GM12878 (cell line): ENCODE results near the gene RAD51B. TPM values are rescaled to one million over a fixed set of nuclear protein-coding genes. Genes with fewer than 3 reads are reported as not detected.

Source experiments
- ATAC-seq: fragments of 200-7000 bp; cut with Tn5 transposase; 3 replicates; pipeline ENCODE4 v1.9.1; 2020; ENCODE audit warnings: mild to moderate bottlenecking, moderate library complexity
- BruUV-seq: library from RNA; stranded (reverse); fragments of 400-500 nt; replicated peaks from 2 replicates; lab custom pipeline; 2021; lab: Mats Ljungman, UMichigan
- CTCF ChIA-PET: fragments of 300-600 bp; sonication (Branson Sonifier 250); formaldehyde crosslinking; extraction: SDS; loops from one replicate; lab custom pipeline; 2021; ENCODE audit warnings: inconsistent platforms; lab: Yijun Ruan, JAX
- POLR2A ChIA-PET: fragments of 350-600 bp; formaldehyde crosslinking; extraction: SDS; loops from one replicate; lab custom pipeline; 2021; ENCODE audit warnings: inconsistent platforms; lab: Charles Lee
- RAD21 ChIA-PET: fragments of 300-600 bp; sonication (Branson Sonifier 250); formaldehyde crosslinking; loops from one replicate; lab custom pipeline; 2023; ENCODE audit warnings: antibody characterized with exemption; ENCODE audit not compliant: unreplicated experiment; lab: Charles Lee
- SMC1A ChIA-PET: fragments of 300-600 bp; sonication (Branson Sonifier 250); formaldehyde crosslinking; loops from one replicate; lab custom pipeline; 2023; ENCODE audit not compliant: unreplicated experiment, uncharacterized antibody; lab: Charles Lee
- DNase-seq: peaks from one replicate; pipeline ENCODE4 v3.0.0-alpha.2; 2011; ENCODE audit warnings: low read depth, low spot score
- FAIRE-seq: peaks from 3 replicates; lab custom pipeline; 2011; peaks lifted over from hg19 to GRCh38; lab: Jason Lieb, UNC
- H2AFZ ChIP-seq: 2 replicates; pipeline ENCODE4 v1.6.0; 2011; ENCODE audit warnings: low read depth, low read length, control low read depth; ENCODE audit not compliant: control insufficient read depth
- H3K27ac ChIP-seq: 2 replicates; pipeline ENCODE4 v1.5.1; 2011; ENCODE audit warnings: control low read depth; ENCODE audit not compliant: control insufficient read depth, insufficient read depth
- H3K27me3 ChIP-seq, 2 experiments: replicated peaks in 1 of 2; 2 replicates each; pipeline versions ENCODE4 v1.6.0 to v1.6.1; 2011; ENCODE audit warnings: low read length in 1 of 2; ENCODE audit not compliant: control insufficient read depth in 2 of 2, insufficient read depth in 2 of 2
- H3K36me3 ChIP-seq, 2 experiments: 2 replicates each; pipeline ENCODE4 v1.5.1; 2011; ENCODE audit warnings: low read length in 1 of 2; ENCODE audit not compliant: control insufficient read depth in 2 of 2, insufficient read depth in 2 of 2
- H3K4me1 ChIP-seq: 2 replicates; pipeline ENCODE4 v1.6.1; 2011; ENCODE audit warnings: mild to moderate bottlenecking, low read length, moderate library complexity, mixed read lengths; ENCODE audit not compliant: control insufficient read depth, insufficient read depth
- H3K4me2 ChIP-seq: 2 replicates; pipeline ENCODE4 v1.6.0; 2011; ENCODE audit warnings: control low read depth; ENCODE audit not compliant: control insufficient read depth, insufficient read depth
- H3K4me3 ChIP-seq: fragments of 200-600 bp; sonication (generic); 2 replicates; pipeline ENCODE4 v1.5.1; 2016
- H3K79me2 ChIP-seq: 2 replicates; pipeline ENCODE4 v1.6.0; 2011; ENCODE audit warnings: low read length; ENCODE audit not compliant: control insufficient read depth, insufficient read depth
- H3K9ac ChIP-seq: 2 replicates; pipeline ENCODE4 v1.8.0; 2011; ENCODE audit warnings: low read length, control low read depth, mixed read lengths; ENCODE audit not compliant: control insufficient read depth, insufficient read depth
- H3K9me3 ChIP-seq: replicated peaks from 3 replicates; pipeline ENCODE4 v1.5.1; 2011; ENCODE audit warnings: mild to moderate bottlenecking, low read length; ENCODE audit not compliant: control insufficient read depth, insufficient read depth
- H4K20me1 ChIP-seq: 2 replicates; pipeline ENCODE4 v1.6.0; 2011; ENCODE audit not compliant: control insufficient read depth, insufficient read depth
- BCL11A ChIP-seq: IDR thresholded peaks from 2 replicates; pipeline ENCODE4 v1.6.1; 2011; ENCODE audit warnings: low read depth, low read length
- CBX3 ChIP-seq: fragments of 200-600 bp; sonication (generic); IDR thresholded peaks from 2 replicates; pipeline ENCODE4 v1.6.1; 2016; ENCODE audit warnings: low read depth, borderline replicate concordance
- CREB1 ChIP-seq: IDR thresholded peaks from 2 replicates; pipeline ENCODE4 v1.6.1; 2012; ENCODE audit warnings: low read depth, mild to moderate bottlenecking, inconsistent platforms
- HDAC6 ChIP-seq: fragments of 200-600 bp; sonication (generic); IDR thresholded peaks from one replicate; pipeline ENCODE4 v1.8.0; 2017; ENCODE audit warnings: antibody characterized with exemption; ENCODE audit not compliant: unreplicated experiment
- IRF4 ChIP-seq: IDR thresholded peaks from 2 replicates; pipeline ENCODE4 v1.6.1; 2011; ENCODE audit warnings: low read depth, low read length
- NKRF ChIP-seq: fragments of 450-650 bp; conservative IDR thresholded peaks from 2 replicates; pipeline ENCODE4 v1.6.1; 2017; ENCODE audit warnings: mild to moderate bottlenecking, moderate library complexity
- RUNX3 ChIP-seq: IDR thresholded peaks from 2 replicates; pipeline ENCODE4 v1.6.1; 2012; ENCODE audit warnings: low read length, inconsistent platforms
- SP1 ChIP-seq: IDR thresholded peaks from one replicate; pipeline ENCODE4 v1.6.1; 2011; ENCODE audit warnings: low read depth, low read length
- ZBED1 ChIP-seq: IDR thresholded peaks from 2 replicates; pipeline ENCODE4 v1.6.1; 2016; ENCODE audit warnings: borderline replicate concordance
- WGBS: methylation state at CpG from one replicate; pipeline ENCODE4 v1.1.6; 2016; ENCODE audit warnings: low lambda C conversion rate; ENCODE audit not compliant: insufficient replicate concordance, insufficient coverage; ENCODE audit errors: missing lambda C conversion rate; 5-methylcytosine and 5-hydroxymethylcytosine counted together
- in situ Hi-C: fragments of 300-500 bp; cut with MboI; formaldehyde crosslinking; loops from 9 replicates; pipeline ENCODE4 v1.14.3; 2018; ENCODE audit warnings: mixed read lengths
- intact Hi-C: fragments of 100-400 bp; cut with micrococcal nuclease; formaldehyde crosslinking; loops from one replicate; pipeline ENCODE4 v1.14.2; 2022; ENCODE audit not compliant: unreplicated experiment
- polyA plus RNA-seq, 11 experiments: library from polyadenylated mRNA; depleted of rRNA in 4 of 11; unstranded in 6 of 11; stranded (reverse) in 5 of 11; fragments of >200 nt; fragmentation: Nextera tagmentation in 4 of 11; fragmentation: Illumina TruSeq in 1 of 11; extraction: Ambion mirVana in 4 of 11; extraction: Trizol in 1 of 11; gene quantifications; 1 replicate in 1 of 11; 2 replicates in 10 of 11; pipeline versions ENCODE4 v1.2.1 to v1.2.3, GENCODE V29; 2011 to 2016; ENCODE audit warnings: inconsistent platforms in 2 of 11, missing spikeins in 2 of 11, low read depth in 1 of 11
- total RNA-seq, 4 experiments: library from RNA; depleted of rRNA in 3 of 4; stranded (reverse); fragments of >200 nt in 3 of 4; fragmentation: Illumina TruSeq in 1 of 4; extraction: Trizol in 1 of 4; gene quantifications; 2 replicates each; pipeline versions ENCODE4 v1.2.1 to v1.2.3, GENCODE V29; 2013 to 2021
- TF ChIP-seq, protein P1 (sequence below): fragments of 450-650 bp; formaldehyde crosslinking; IDR thresholded peaks from 2 replicates; pipeline ENCODE4 v1.5.0; 2022; ENCODE audit warnings: mild to moderate bottlenecking, missing genetic modification characterization
- TF ChIP-seq, protein P2 (sequence below): fragments of 150-350 bp; IDR thresholded peaks from 2 replicates; pipeline ENCODE4 v1.6.1; 2016; ENCODE audit warnings: low read depth, low read length

RAD51B gene
- total and polyA plus RNA-seq, 10 of the 15 experiments (the other 5 are each of a cell fraction or from before 2014, with no cell fraction given), result 9.8 to 26.8 (median 21.3) TPM

DNA sequence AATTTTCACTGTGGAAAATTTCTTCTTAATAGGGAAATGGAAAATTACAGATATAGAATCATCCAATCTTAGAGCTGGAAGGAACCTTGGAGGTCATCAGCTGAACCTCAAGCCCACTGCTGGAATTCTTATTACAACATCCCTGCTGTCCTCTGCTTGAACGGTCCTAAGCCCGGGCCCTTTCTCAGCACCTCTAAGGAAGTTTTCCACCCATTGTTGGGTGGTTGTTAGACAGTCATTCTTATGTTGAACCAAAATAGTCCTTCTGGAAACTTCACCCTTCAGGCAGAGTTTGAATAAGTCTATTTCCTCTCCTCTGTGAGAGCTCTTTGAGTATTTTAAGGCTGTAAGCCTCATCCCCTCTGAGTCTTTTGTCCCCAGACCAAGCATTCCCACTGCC, 902.6 kb downstream of the RAD51B start:
- RAD21 ChIA-PET, result no interaction called here
- peaks cover 4% of the 10 kb centered on the region for H3K9me3 ChIP-seq
- intact Hi-C loops (no loop called here), in situ Hi-C loops (no loop called here)
- no peaks in the 10 kb centered on the region for H3K4me1 ChIP-seq
- DNase-seq (no peak), FAIRE-seq (no peak), ATAC-seq (no peak)
- CTCF ChIA-PET, result no interaction called here
- H4K20me1 ChIP-seq, result no peaks in the 10 kb centered on the region
- WGBS, result 74% methylated on average over 2 of the region's 2 CpGs
- H3K9ac ChIP-seq, result no peak overlapping the region
- POLR2A ChIA-PET, result interaction anchor here (1.7 kb wide), 1 partner anchor 11 kb away, joined by 5 read pairs; no protein-coding TSS in a partner anchor
- no peaks in the 10 kb centered on the region for H3K36me3 ChIP-seq
- no peak for TF ChIP-seq CBX3
- TF ChIP-seq ZBED1, result no peak
- no peak for TF ChIP-seq CREB1
- TF ChIP-seq NKRF, result no peak
- TF ChIP-seq, protein P1, sequence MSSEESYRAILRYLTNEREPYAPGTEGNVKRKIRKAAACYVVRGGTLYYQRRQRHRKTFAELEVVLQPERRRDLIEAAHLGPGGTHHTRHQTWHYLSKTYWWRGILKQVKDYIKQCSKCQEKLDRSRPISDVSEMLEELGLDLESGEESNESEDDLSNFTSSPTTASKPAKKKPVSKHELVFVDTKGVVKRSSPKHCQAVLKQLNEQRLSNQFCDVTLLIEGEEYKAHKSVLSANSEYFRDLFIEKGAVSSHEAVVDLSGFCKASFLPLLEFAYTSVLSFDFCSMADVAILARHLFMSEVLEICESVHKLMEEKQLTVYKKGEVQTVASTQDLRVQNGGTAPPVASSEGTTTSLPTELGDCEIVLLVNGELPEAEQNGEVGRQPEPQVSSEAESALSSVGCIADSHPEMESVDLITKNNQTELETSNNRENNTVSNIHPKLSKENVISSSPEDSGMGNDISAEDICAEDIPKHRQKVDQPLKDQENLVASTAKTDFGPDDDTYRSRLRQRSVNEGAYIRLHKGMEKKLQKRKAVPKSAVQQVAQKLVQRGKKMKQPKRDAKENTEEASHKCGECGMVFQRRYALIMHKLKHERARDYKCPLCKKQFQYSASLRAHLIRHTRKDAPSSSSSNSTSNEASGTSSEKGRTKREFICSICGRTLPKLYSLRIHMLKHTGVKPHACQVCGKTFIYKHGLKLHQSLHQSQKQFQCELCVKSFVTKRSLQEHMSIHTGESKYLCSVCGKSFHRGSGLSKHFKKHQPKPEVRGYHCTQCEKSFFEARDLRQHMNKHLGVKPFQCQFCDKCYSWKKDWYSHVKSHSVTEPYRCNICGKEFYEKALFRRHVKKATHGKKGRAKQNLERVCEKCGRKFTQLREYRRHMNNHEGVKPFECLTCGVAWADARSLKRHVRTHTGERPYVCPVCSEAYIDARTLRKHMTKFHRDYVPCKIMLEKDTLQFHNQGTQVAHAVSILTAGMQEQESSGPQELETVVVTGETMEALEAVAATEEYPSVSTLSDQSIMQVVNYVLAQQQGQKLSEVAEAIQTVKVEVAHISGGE (CRISPR knock-in tag), result no peak
- no peak for TF ChIP-seq HDAC6
- TF ChIP-seq, protein P2, sequence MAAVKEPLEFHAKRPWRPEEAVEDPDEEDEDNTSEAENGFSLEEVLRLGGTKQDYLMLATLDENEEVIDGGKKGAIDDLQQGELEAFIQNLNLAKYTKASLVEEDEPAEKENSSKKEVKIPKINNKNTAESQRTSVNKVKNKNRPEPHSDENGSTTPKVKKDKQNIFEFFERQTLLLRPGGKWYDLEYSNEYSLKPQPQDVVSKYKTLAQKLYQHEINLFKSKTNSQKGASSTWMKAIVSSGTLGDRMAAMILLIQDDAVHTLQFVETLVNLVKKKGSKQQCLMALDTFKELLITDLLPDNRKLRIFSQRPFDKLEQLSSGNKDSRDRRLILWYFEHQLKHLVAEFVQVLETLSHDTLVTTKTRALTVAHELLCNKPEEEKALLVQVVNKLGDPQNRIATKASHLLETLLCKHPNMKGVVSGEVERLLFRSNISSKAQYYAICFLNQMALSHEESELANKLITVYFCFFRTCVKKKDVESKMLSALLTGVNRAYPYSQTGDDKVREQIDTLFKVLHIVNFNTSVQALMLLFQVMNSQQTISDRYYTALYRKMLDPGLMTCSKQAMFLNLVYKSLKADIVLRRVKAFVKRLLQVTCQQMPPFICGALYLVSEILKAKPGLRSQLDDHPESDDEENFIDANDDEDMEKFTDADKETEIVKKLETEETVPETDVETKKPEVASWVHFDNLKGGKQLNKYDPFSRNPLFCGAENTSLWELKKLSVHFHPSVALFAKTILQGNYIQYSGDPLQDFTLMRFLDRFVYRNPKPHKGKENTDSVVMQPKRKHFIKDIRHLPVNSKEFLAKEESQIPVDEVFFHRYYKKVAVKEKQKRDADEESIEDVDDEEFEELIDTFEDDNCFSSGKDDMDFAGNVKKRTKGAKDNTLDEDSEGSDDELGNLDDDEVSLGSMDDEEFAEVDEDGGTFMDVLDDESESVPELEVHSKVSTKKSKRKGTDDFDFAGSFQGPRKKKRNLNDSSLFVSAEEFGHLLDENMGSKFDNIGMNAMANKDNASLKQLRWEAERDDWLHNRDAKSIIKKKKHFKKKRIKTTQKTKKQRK, result no peak
- TF ChIP-seq BCL11A, result no peak
- no peak for TF ChIP-seq RUNX3
- TF ChIP-seq SP1, result no peak
- TF ChIP-seq IRF4, result no peak
- H3K79me2 ChIP-seq, result no peaks in the 10 kb centered on the region
- no peaks in the 10 kb centered on the region for H3K27me3 ChIP-seq
- no peak overlapping the region for H3K27ac ChIP-seq
- H2AFZ ChIP-seq, result no peak overlapping the region
- SMC1A ChIA-PET, result interaction anchor here (0.8 to 1.3 kb wide), 2 partner anchors 37 to 778 kb away, joined by 3 read pairs; no protein-coding TSS in a partner anchor
- no peak overlapping the region for H3K4me3 ChIP-seq
- BruUV-seq, result no TSS peak
- H3K4me2 ChIP-seq, result no peak overlapping the region
